Astrocyte (in vitro differentiated cells and primary cell): Measurements from ENCODE around the gene HDAC10. TPM values are rescaled to one million over a fixed set of nuclear protein-coding genes. Genes with fewer than 3 reads are reported as not detected.

Experiments
- DNase-seq: peaks from one replicate; pipeline ENCODE4 v3.0.0-alpha.2; 2010; ENCODE audit warnings: low read depth
- FAIRE-seq: peaks from 2 replicates; lab custom pipeline; 2011; peaks lifted over from hg19 to GRCh38; lab: Jason Lieb, UNC
- H2AFZ ChIP-seq: 2 replicates; pipeline ENCODE4 v1.6.0; 2012; ENCODE audit warnings: low read depth, low read length, inconsistent platforms
- H3K27ac ChIP-seq: 2 replicates; pipeline ENCODE4 v1.5.1; 2011; ENCODE audit warnings: low read depth, low read length, inconsistent platforms
- H3K27me3 ChIP-seq: 2 replicates; pipeline ENCODE4 v1.6.0; 2011; ENCODE audit warnings: low read length, inconsistent platforms; ENCODE audit not compliant: insufficient read depth
- H3K36me3 ChIP-seq: 2 replicates; pipeline ENCODE4 v1.5.1; 2011; ENCODE audit warnings: low read length, inconsistent platforms; ENCODE audit not compliant: insufficient read depth
- H3K4me1 ChIP-seq: 2 replicates; pipeline ENCODE4 v1.5.1; 2011; ENCODE audit warnings: low read length, inconsistent platforms; ENCODE audit not compliant: insufficient read depth
- H3K4me2 ChIP-seq: 2 replicates; pipeline ENCODE4 v1.6.0; 2012; ENCODE audit warnings: low read length, inconsistent platforms
- H3K4me3 ChIP-seq: 2 replicates; pipeline ENCODE4 v1.5.1; 2011; ENCODE audit warnings: low read depth, mild to moderate bottlenecking, low read length, inconsistent platforms; ENCODE audit not compliant: insufficient read depth
- H3K79me2 ChIP-seq: 2 replicates; pipeline ENCODE4 v1.6.0; 2012; ENCODE audit warnings: mild to moderate bottlenecking, low read length, inconsistent platforms; ENCODE audit not compliant: insufficient read depth
- H3K9ac ChIP-seq: 2 replicates; pipeline ENCODE4 v1.6.0; 2012; ENCODE audit warnings: mild to moderate bottlenecking, low read length, inconsistent platforms
- H3K9me3 ChIP-seq: 2 replicates; pipeline ENCODE4 v1.5.1; 2012; ENCODE audit warnings: low read depth, mild to moderate bottlenecking, low read length, inconsistent platforms; ENCODE audit not compliant: insufficient read depth
- H4K20me1 ChIP-seq: 2 replicates; pipeline ENCODE4 v1.6.0; 2012; ENCODE audit warnings: low read length, inconsistent platforms; ENCODE audit not compliant: insufficient read depth
- H3K27ac Mint-ChIP-seq: one replicate; pipeline ENCODE4 v1.8.0; 2021; ENCODE audit warnings: mild to moderate bottlenecking, mixed read lengths; ENCODE audit not compliant: unreplicated experiment
- H3K27me3 Mint-ChIP-seq: one replicate; pipeline ENCODE4 v1.8.0; 2021; ENCODE audit warnings: low read depth, mixed read lengths; ENCODE audit not compliant: unreplicated experiment
- H3K36me3 Mint-ChIP-seq: one replicate; pipeline ENCODE4 v1.8.0; 2021; ENCODE audit warnings: low read depth, mixed read lengths; ENCODE audit not compliant: unreplicated experiment
- H3K4me1 Mint-ChIP-seq: one replicate; pipeline ENCODE4 v1.8.0; 2021; ENCODE audit warnings: low read depth, mixed read lengths; ENCODE audit not compliant: unreplicated experiment
- H3K4me3 Mint-ChIP-seq: one replicate; pipeline ENCODE4 v1.8.0; 2021; ENCODE audit warnings: mild to moderate bottlenecking, moderate library complexity, mixed read lengths; ENCODE audit not compliant: unreplicated experiment
- H3K9me3 Mint-ChIP-seq: one replicate; pipeline ENCODE4 v1.8.0; 2021; ENCODE audit warnings: mild to moderate bottlenecking, mixed read lengths; ENCODE audit not compliant: unreplicated experiment
- CTCF ChIP-seq: IDR thresholded peaks from 2 replicates; pipeline ENCODE4 v1.5.1; 2011; ENCODE audit warnings: low read depth, mild to moderate bottlenecking, inconsistent platforms, low read length, moderate library complexity; ENCODE audit not compliant: insufficient read depth
- EZH2 ChIP-seq: IDR thresholded peaks from 2 replicates; pipeline ENCODE4 v1.6.1; 2012; ENCODE audit warnings: mild to moderate bottlenecking, low read length, inconsistent platforms; ENCODE audit not compliant: insufficient read depth
- total RNA-seq: library from RNA; stranded (reverse); gene quantifications from 2 replicates; pipeline ENCODE4 v1.2.1, GENCODE V29; 2021

HDAC10 gene
- total RNA-seq, 1 donor from 2014 or later = 46.5 TPM

- FAIRE-seq (no peak), DNase-seq (no peak)
- Histone ChIP-seq H3K79me2 (peaks cover 26% of the 10 kb centered on the region), H3K4me1 (peaks cover 5% of the 10 kb centered on the region), H3K9me3 (no peaks in the 10 kb centered on the region), H3K27me3 (no peaks in the 10 kb centered on the region), H3K4me2 (no peak overlapping the region), H3K4me3 (no peak overlapping the region), H3K9ac (no peak overlapping the region), H3K36me3 (no peaks in the 10 kb centered on the region), H3K27ac (no peak overlapping the region), H2AFZ (no peak overlapping the region), H4K20me1 (peaks cover 32% of the 10 kb centered on the region)
- Mint-ChIP-seq H3K27ac (no peak overlapping the region), H3K4me3 (no peak overlapping the region), H3K9me3 (no peaks in the 10 kb centered on the region), H3K36me3 (peaks cover 2% of the 10 kb centered on the region), H3K4me1 (peaks cover 7% of the 10 kb centered on the region), H3K27me3 (no peaks in the 10 kb centered on the region)
- TF ChIP-seq EZH2 = no peak
- no peak for TF ChIP-seq CTCF
Measured at GRCh38 chr22:50256258-50256862, 5.3 kb upstream of the HDAC10 start.

- Histone ChIP-seq H3K9ac (no peak overlapping the region), H3K4me2 (no peak overlapping the region), H3K9me3 (no peaks in the 10 kb centered on the region), H3K27me3 (no peaks in the 10 kb centered on the region), H3K4me3 (no peak overlapping the region), H3K4me1 (peaks cover 7% of the 10 kb centered on the region), H3K27ac (no peak overlapping the region), H3K79me2 (peaks cover 25% of the 10 kb centered on the region), H2AFZ (no peak overlapping the region), H4K20me1 (peaks cover 32% of the 10 kb centered on the region), H3K36me3 (no peaks in the 10 kb centered on the region)
- TF ChIP-seq CTCF (no peak), EZH2 (no peak)
- Mint-ChIP-seq H3K27me3 (no peaks in the 10 kb centered on the region), H3K36me3 (peaks cover 2% of the 10 kb centered on the region), H3K27ac (no peak overlapping the region), H3K4me3 (no peak overlapping the region), H3K9me3 (no peaks in the 10 kb centered on the region), H3K4me1 (peaks cover 7% of the 10 kb centered on the region)
- DNase-seq (no peak), FAIRE-seq (no peak)
Measured at GRCh38 chr22:50255607-50256006, 4.5 kb upstream of the HDAC10 start.

- no peak for FAIRE-seq
- Histone ChIP-seq H3K27ac (no peak overlapping the region), H3K9ac (no peak overlapping the region), H4K20me1 (peaks cover 36% of the 10 kb centered on the region), H3K9me3 (no peaks in the 10 kb centered on the region), H3K27me3 (no peaks in the 10 kb centered on the region), H3K4me2 (no peak overlapping the region), H3K36me3 (no peaks in the 10 kb centered on the region), H3K4me1 (peaks cover 9% of the 10 kb centered on the region), H3K4me3 (no peak overlapping the region), H2AFZ (no peak overlapping the region), H3K79me2 (peaks cover 23% of the 10 kb centered on the region)
- no peak for DNase-seq
- TF ChIP-seq CTCF = no peak
- no peak for TF ChIP-seq EZH2
- Mint-ChIP-seq H3K4me3 (no peak overlapping the region), H3K27me3 (no peaks in the 10 kb centered on the region), H3K9me3 (no peaks in the 10 kb centered on the region), H3K27ac (no peak overlapping the region), H3K4me1 (peaks cover 9% of the 10 kb centered on the region), H3K36me3 (peaks cover 2% of the 10 kb centered on the region)
Measured at GRCh38 chr22:50255099-50255498, 4.0 kb upstream of the HDAC10 start.
